Breast epithelium (tissue), 4 donors: ENCODE measurements around the gene EML5. TPM values are rescaled to one million over a fixed set of nuclear protein-coding genes. Genes with fewer than 3 reads are reported as not detected.

Experiments
- DNase-seq, 2 donors: peaks; one replicate each; pipeline ENCODE4 v3.0.0-alpha.2; 2019; ENCODE audit warnings: low spot score in 2 of 2
- H3K27ac ChIP-seq, 2 donors: fragments of 200-600 bp; sonication (generic) in 1 of 2; one replicate each; pipeline ENCODE4 v1.5.1; 2016 to 2019; ENCODE audit warnings: mild to moderate bottlenecking in 1 of 2
- H3K27me3 ChIP-seq, 2 donors: fragments of 200-600 bp; sonication (generic) in 1 of 2; one replicate each; pipeline versions ENCODE4 v1.5.1 to v1.6.0; 2017 to 2019; ENCODE audit warnings: control low read depth in 1 of 2, mild to moderate bottlenecking in 1 of 2
- H3K36me3 ChIP-seq: fragments of 200-600 bp; one replicate; pipeline ENCODE4 v1.5.1; 2019
- H3K4me1 ChIP-seq, 2 donors: fragments of 200-600 bp; sonication (generic); one replicate each; pipeline ENCODE4 v1.5.1; 2016 to 2019; ENCODE audit warnings: control low read depth in 1 of 2
- H3K4me3 ChIP-seq, 3 donors: fragments of 200-600 bp; sonication (generic); 1 replicate in 2 of 3; 2 replicates in 1 of 3; pipeline ENCODE4 v1.5.1; 2016 to 2019; ENCODE audit warnings: mild to moderate bottlenecking in 3 of 3, moderate library complexity in 2 of 3
- H3K9me3 ChIP-seq, 2 donors: fragments of 200-600 bp; sonication (generic) in 1 of 2; one replicate each; pipeline ENCODE4 v1.5.1; 2016 to 2019; ENCODE audit warnings: control low read depth in 1 of 2
- POLR2A ChIP-seq: fragments of 450-650 bp; IDR thresholded peaks from one replicate; pipeline ENCODE4 v1.6.1; 2016; ENCODE audit warnings: antibody characterized with exemption, mild to moderate bottlenecking, moderate library complexity
- POLR2AphosphoS5 ChIP-seq, 3 donors: sonication (generic); formaldehyde crosslinking; IDR thresholded peaks; one replicate each; pipeline ENCODE4 v1.6.1; 2017; ENCODE audit warnings: antibody characterized with exemption in 3 of 3
- intact Hi-C: fragments of 100-400 bp; cut with DNase I; formaldehyde crosslinking; loops from one replicate; pipeline ENCODE4 v1.15.1; 2023; ENCODE audit warnings: low total_unique reads
- total RNA-seq, 3 donors: library from RNA; depleted of rRNA; stranded (reverse); fragments of >200 nt; gene quantifications; one replicate each; pipeline ENCODE4 v1.1.0, GENCODE V29; 2016
- TF ChIP-seq, protein P1 (sequence below), 3 donors: fragments of 450-650 bp; IDR thresholded peaks; one replicate each; pipeline ENCODE4 v1.5.1; 2016 to 2017; ENCODE audit warnings: antibody characterized with exemption in 3 of 3, mild to moderate bottlenecking in 3 of 3, moderate library complexity in 3 of 3

Gene EML5
- total RNA-seq, 3 donors from 2014 or later: 0.96 to 5.6 (median 4.3) TPM

- H3K36me3 ChIP-seq: no peaks in the 10 kb centered on the region
- H3K9me3 ChIP-seq: no peaks in the 10 kb centered on the region
- intact Hi-C loops: no loop called here
- H3K4me3 ChIP-seq: no peak overlapping the region
- TF ChIP-seq POLR2A (no peak), POLR2AphosphoS5 (IDR thresholded peaks at IDR 0.05) (no peak)
- TF ChIP-seq, protein P1, sequence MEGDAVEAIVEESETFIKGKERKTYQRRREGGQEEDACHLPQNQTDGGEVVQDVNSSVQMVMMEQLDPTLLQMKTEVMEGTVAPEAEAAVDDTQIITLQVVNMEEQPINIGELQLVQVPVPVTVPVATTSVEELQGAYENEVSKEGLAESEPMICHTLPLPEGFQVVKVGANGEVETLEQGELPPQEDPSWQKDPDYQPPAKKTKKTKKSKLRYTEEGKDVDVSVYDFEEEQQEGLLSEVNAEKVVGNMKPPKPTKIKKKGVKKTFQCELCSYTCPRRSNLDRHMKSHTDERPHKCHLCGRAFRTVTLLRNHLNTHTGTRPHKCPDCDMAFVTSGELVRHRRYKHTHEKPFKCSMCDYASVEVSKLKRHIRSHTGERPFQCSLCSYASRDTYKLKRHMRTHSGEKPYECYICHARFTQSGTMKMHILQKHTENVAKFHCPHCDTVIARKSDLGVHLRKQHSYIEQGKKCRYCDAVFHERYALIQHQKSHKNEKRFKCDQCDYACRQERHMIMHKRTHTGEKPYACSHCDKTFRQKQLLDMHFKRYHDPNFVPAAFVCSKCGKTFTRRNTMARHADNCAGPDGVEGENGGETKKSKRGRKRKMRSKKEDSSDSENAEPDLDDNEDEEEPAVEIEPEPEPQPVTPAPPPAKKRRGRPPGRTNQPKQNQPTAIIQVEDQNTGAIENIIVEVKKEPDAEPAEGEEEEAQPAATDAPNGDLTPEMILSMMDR (IDR thresholded peaks at IDR 0.05): peak in 2 of 3 donors; percentile 67 to 71
- no peaks in the 10 kb centered on the region for H3K4me1 ChIP-seq
- no peaks in the 10 kb centered on the region for H3K27me3 ChIP-seq
- H3K27ac ChIP-seq: peak overlapping the region in 1 of 2 donors; percentile 19
- DNase-seq: peak in 1 of 2 donors; percentile 22
Measured at GRCh38 chr14:88667555-88668273, 125.0 kb downstream of the EML5 start.

GRCh38 chr14:88660056-88660455 lies 132.7 kb downstream of the EML5 start:
- Histone ChIP-seq H3K27ac (no peak overlapping the region), H3K36me3 (no peaks in the 10 kb centered on the region), H3K4me1 (no peaks in the 10 kb centered on the region), H3K4me3 (no peak overlapping the region), H3K9me3 (no peaks in the 10 kb centered on the region), H3K27me3 (no peaks in the 10 kb centered on the region)
- intact Hi-C loops: no loop called here
- TF ChIP-seq, protein P1 (IDR thresholded peaks at IDR 0.05): no peak
- no peak for TF ChIP-seq POLR2AphosphoS5 (IDR thresholded peaks at IDR 0.05)
- no peak for TF ChIP-seq POLR2A
- DNase-seq: no peak

DNA sequence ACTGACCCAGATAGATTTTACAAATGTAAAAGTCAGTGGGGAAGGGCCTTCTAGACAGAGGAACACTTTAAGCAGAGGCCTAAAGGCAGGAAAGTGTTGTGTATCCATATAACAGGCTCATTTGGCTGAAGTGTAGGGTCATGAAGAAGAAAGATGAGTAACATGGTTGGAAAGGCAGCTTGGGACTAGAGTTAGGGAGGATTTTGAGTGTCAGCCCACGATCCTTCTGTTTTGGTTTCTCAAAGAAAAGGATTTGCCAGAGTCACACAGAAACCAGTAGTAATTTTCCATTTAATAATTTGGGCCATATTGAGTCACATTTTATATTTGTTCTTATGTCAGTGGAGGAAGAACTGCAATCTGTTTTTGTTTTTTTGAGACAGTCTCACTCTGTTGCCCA lies 153.5 kb downstream of the EML5 start:
- H3K36me3 ChIP-seq: no peaks in the 10 kb centered on the region
- no peaks in the 10 kb centered on the region for H3K27me3 ChIP-seq
- no peak overlapping the region for H3K4me3 ChIP-seq
- H3K4me1 ChIP-seq: no peaks in the 10 kb centered on the region
- TF ChIP-seq POLR2AphosphoS5 (IDR thresholded peaks at IDR 0.05) (no peak), POLR2A (no peak)
- TF ChIP-seq, protein P1 (IDR thresholded peaks at IDR 0.05): no peak
- intact Hi-C loops: no loop called here
- no peak overlapping the region for H3K27ac ChIP-seq
- peaks cover 0 to 13% of the 10 kb centered on the region in 2 donors for H3K9me3 ChIP-seq
- DNase-seq: no peak

- H3K4me3 ChIP-seq: no peak overlapping the region
- DNase-seq: no peak
- H3K27me3 ChIP-seq: no peaks in the 10 kb centered on the region
- TF ChIP-seq POLR2A (no peak), POLR2AphosphoS5 (IDR thresholded peaks at IDR 0.05) (no peak)
- TF ChIP-seq, protein P1 (IDR thresholded peaks at IDR 0.05): no peak
- intact Hi-C loops: no loop called here
- no peak overlapping the region for H3K27ac ChIP-seq
- no peaks in the 10 kb centered on the region for H3K36me3 ChIP-seq
- no peaks in the 10 kb centered on the region for H3K9me3 ChIP-seq
- H3K4me1 ChIP-seq: no peaks in the 10 kb centered on the region
Measured at GRCh38 chr14:88632512-88632911, 160.2 kb downstream of the EML5 start.

DNA sequence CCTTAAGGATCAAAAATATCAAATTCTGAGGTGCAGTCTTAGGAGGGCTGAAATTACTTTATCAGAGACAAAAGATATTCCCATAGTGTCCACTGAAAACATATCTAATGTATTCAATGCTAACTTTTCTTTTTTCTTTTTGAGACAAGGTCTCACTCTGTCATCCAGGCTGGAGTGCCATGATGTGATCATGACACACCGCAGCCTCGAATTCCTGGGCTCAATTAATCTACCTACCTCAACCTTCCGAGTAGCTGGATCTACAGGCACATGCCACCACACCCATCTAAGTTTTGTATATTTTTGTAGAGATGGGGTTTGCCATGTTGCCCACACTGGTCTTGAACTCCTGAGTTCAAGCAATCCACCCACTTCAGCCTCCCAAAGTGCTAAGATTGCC lies 161.7 kb downstream of the EML5 start:
- no peak for DNase-seq
- Histone ChIP-seq H3K27me3 (no peaks in the 10 kb centered on the region), H3K36me3 (no peaks in the 10 kb centered on the region), H3K4me1 (no peaks in the 10 kb centered on the region), H3K4me3 (no peak overlapping the region), H3K27ac (no peak overlapping the region), H3K9me3 (no peaks in the 10 kb centered on the region)
- TF ChIP-seq POLR2A (no peak), POLR2AphosphoS5 (IDR thresholded peaks at IDR 0.05) (no peak)
- TF ChIP-seq, protein P1 (IDR thresholded peaks at IDR 0.05): no peak
- intact Hi-C loops: no loop called here
